HepG2 (cell line): ENCODE data around the gene SMPD1. TPM values are rescaled to one million over a fixed set of nuclear protein-coding genes. Genes with fewer than 3 reads are reported as not detected.

ENCODE experiments used
- ATAC-seq: fragments of 200-7000 bp; cut with Tn5 transposase; 3 replicates; pipeline ENCODE4 v1.9.1; 2020; ENCODE audit warnings: mild to moderate bottlenecking, moderate library complexity
- BruUV-seq: library from RNA; stranded (reverse); fragments of 400-500 nt; replicated peaks from 2 replicates; lab custom pipeline; 2021; lab: Mats Ljungman, UMichigan
- CTCF ChIA-PET: fragments of 300-600 bp; formaldehyde crosslinking; extraction: SDS; loops from one replicate; lab custom pipeline; 2021; ENCODE audit warnings: low total read pairs, inconsistent platforms, low intra/inter-chr PET ratio; lab: Yijun Ruan, JAX
- POLR2A ChIA-PET: fragments of 350-600 bp; sonication (Branson Sonifier 250); formaldehyde crosslinking; loops from one replicate; lab custom pipeline; 2020; ENCODE audit warnings: antibody characterized with exemption, inconsistent platforms; lab: Yijun Ruan, JAX
- DNase-seq: peaks from one replicate; pipeline ENCODE4 v3.0.0-alpha.2; 2015; ENCODE audit warnings: low spot score
- FAIRE-seq: peaks from 3 replicates; lab custom pipeline; 2011; peaks lifted over from hg19 to GRCh38; lab: Jason Lieb, UNC
- H2AFZ ChIP-seq: one replicate; pipeline ENCODE4 v1.6.1; 2011; ENCODE audit warnings: low read length, inconsistent platforms
- H3K27ac ChIP-seq: fragments of 300-600 bp; 3 replicates; pipeline ENCODE4 v1.8.0; 2011; ENCODE audit warnings: mixed run types, mild to moderate bottlenecking, mixed read lengths, low read length, inconsistent platforms; ENCODE audit not compliant: insufficient read depth; ENCODE audit errors: extremely low read length
- H3K27me3 ChIP-seq, 2 experiments: fragments of 200-600 bp in 1 of 2; 2 replicates in 1 of 2; 3 replicates in 1 of 2; pipeline versions ENCODE4 v1.6.0 to v1.8.0; 2011; ENCODE audit warnings: low read length in 2 of 2, mild to moderate bottlenecking in 2 of 2, moderate library complexity in 2 of 2, inconsistent platforms in 1 of 2; ENCODE audit not compliant: insufficient read depth in 2 of 2, control insufficient read depth in 1 of 2
- H3K36me3 ChIP-seq, 2 experiments: fragments of 200-600 bp in 1 of 2; replicated peaks in 1 of 2; 2 replicates in 1 of 2; 3 replicates in 1 of 2; pipeline versions ENCODE4 v1.5.1 to v1.8.0; 2011; ENCODE audit warnings: low read length in 2 of 2, inconsistent platforms in 1 of 2; ENCODE audit not compliant: insufficient read depth in 2 of 2, control insufficient read depth in 1 of 2
- H3K4me1 ChIP-seq: 2 replicates; pipeline ENCODE4 v1.5.1; 2012; ENCODE audit warnings: low read length, inconsistent platforms; ENCODE audit not compliant: insufficient read depth
- H3K4me2 ChIP-seq: 2 replicates; pipeline ENCODE4 v1.6.0; 2011; ENCODE audit warnings: low read depth, low read length, inconsistent platforms
- H3K4me3 ChIP-seq, 3 experiments: fragments of 200-600 bp in 1 of 3; sonication (generic), shearing (Covaris generic) in 1 of 3; replicated peaks in 1 of 3; 2 replicates each; pipeline ENCODE4 v1.5.1; 2011 to 2016; ENCODE audit warnings: low read length in 3 of 3, inconsistent platforms in 2 of 3, low read depth in 2 of 3, mild to moderate bottlenecking in 2 of 3, control low read depth in 1 of 3, mixed read lengths in 1 of 3; ENCODE audit not compliant: insufficient read depth in 1 of 3
- H3K79me2 ChIP-seq: one replicate; pipeline ENCODE4 v1.6.1; 2011; ENCODE audit warnings: low read length, inconsistent platforms; ENCODE audit not compliant: insufficient read depth
- H3K9ac ChIP-seq: 2 replicates; pipeline ENCODE4 v1.6.0; 2011; ENCODE audit warnings: mild to moderate bottlenecking, low read depth, low read length, inconsistent platforms; ENCODE audit not compliant: insufficient read depth
- H3K9me3 ChIP-seq: 2 replicates; pipeline ENCODE4 v1.5.1; 2012; ENCODE audit warnings: mild to moderate bottlenecking, low read length
- H4K20me1 ChIP-seq: 2 replicates; pipeline ENCODE4 v1.6.0; 2011; ENCODE audit warnings: inconsistent platforms, mild to moderate bottlenecking, low read length, moderate library complexity; ENCODE audit not compliant: insufficient read depth
- HNRNPL ChIP-seq: fragments of 200-400 bp; formaldehyde crosslinking; IDR thresholded peaks from 2 replicates; pipeline ENCODE4 v1.6.1; 2017; ENCODE audit warnings: mild to moderate bottlenecking, low read depth, low read length
- MAZ ChIP-seq, 2 experiments: sonication (generic) in 1 of 2; formaldehyde crosslinking in 1 of 2; IDR thresholded peaks; 2 replicates each; pipeline versions ENCODE4 v1.5.0 to v1.6.1; 2012 to 2020; ENCODE audit warnings: low read depth in 2 of 2, mild to moderate bottlenecking in 2 of 2, borderline replicate concordance in 1 of 2, improper control_type of control experiment in 1 of 2, low read length in 1 of 2, missing genetic modification reagents in 1 of 2, moderate library complexity in 1 of 2
- PLRG1 ChIP-seq: fragments of 450-650 bp; conservative IDR thresholded peaks from 2 replicates; pipeline ENCODE4 v1.6.1; 2016
- RBM22 ChIP-seq: fragments of 200-400 bp; formaldehyde crosslinking; optimal IDR thresholded peaks from 2 replicates; pipeline ENCODE3; 2017; ENCODE audit warnings: mild to moderate bottlenecking, low read length, moderate library complexity
- SP140L ChIP-seq: sonication (generic); formaldehyde crosslinking; IDR thresholded peaks from 2 replicates; pipeline ENCODE4 v1.4.0; 2020; ENCODE audit warnings: missing genetic modification reagents, borderline replicate concordance
- XBP1 ChIP-seq: sonication (generic); formaldehyde crosslinking; IDR thresholded peaks from 2 replicates; pipeline ENCODE4 v1.5.0; 2020; ENCODE audit warnings: missing genetic modification reagents
- ZNF503 ChIP-seq: sonication (generic); formaldehyde crosslinking; IDR thresholded peaks from 2 replicates; pipeline ENCODE4 v1.4.0; 2020; ENCODE audit warnings: missing genetic modification reagents
- ZNF543 ChIP-seq: sonication (generic); formaldehyde crosslinking; IDR thresholded peaks from 2 replicates; pipeline ENCODE4 v1.4.0; 2020; ENCODE audit warnings: mild to moderate bottlenecking, missing genetic modification reagents
- ZNF629 ChIP-seq: sonication (generic); formaldehyde crosslinking; conservative IDR thresholded peaks from 2 replicates; pipeline ENCODE4 v1.5.0; 2020; ENCODE audit warnings: missing genetic modification reagents
- in situ Hi-C: cut with HindIII; loops from 2 replicates; pipeline ENCODE4 v1.10.0; 2017; ENCODE audit warnings: low pct_unique_long_range_greater_than_20kb; ENCODE audit not compliant: extremely low pct_ligation_motif_present
- intact Hi-C: fragments of 100-400 bp; cut with micrococcal nuclease; formaldehyde crosslinking; loops from one replicate; pipeline ENCODE4 v1.10.0; 2022; ENCODE audit not compliant: unreplicated experiment
- polyA plus RNA-seq, 8 experiments: library from polyadenylated mRNA; depleted of rRNA in 3 of 8; stranded (reverse) in 7 of 8; unstranded in 1 of 8; fragments of >200 nt; fragmentation: Illumina TruSeq in 4 of 8; extraction: Trizol in 4 of 8; gene quantifications; 2 replicates each; pipeline versions ENCODE4 v1.2.1 to v1.2.3, GENCODE V29; 2011 to 2016; ENCODE audit warnings: low read depth in 4 of 8, missing spikeins in 1 of 8, mixed read lengths in 1 of 8; ENCODE audit not compliant: insufficient read depth in 1 of 8
- total RNA-seq, 5 experiments: library from RNA; depleted of rRNA; stranded (reverse); fragments of >200 nt; fragmentation: Illumina TruSeq; extraction: Trizol; gene quantifications; 2 replicates each; pipeline ENCODE4 v1.2.3, GENCODE V29; 2016; ENCODE audit warnings: low read depth in 1 of 5

The SMPD1 gene
- total and polyA plus RNA-seq, 2 of the 13 experiments (the other 11 are each of a cell fraction or from before 2014, with no cell fraction given), result 6.3 to 8.4 TPM

DNA sequence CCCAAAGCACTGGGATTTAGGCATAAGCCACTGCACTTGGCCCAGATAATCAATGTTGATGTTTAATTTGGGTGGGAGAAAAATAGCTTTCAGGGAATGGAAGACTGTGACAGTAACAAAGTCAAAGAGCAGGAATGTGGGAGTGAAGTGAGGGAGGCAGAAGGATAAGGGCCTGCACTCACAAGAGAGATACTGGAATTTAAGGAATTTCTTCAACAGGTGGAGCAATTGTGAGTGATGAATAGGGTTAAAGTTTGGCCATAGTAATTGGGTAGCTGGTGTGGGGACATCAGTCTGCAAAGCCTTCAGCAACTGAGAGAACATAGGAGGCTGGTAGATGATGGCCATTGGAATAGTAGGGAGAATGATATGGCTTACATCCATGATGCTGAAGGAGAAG lies 37.2 kb downstream of the SMPD1 start:
- no peak for FAIRE-seq
- TF ChIP-seq XBP1 (CRISPR knock-in tag) (no peak), ZNF629 (no peak), RBM22 (no peak), HNRNPL (no peak), ZNF543 (no peak), MAZ (IDR thresholded peaks at IDR 0.05; ENCODE audit: borderline replicate concordance, low read depth, low read length) (no peak), MAZ (CRISPR knock-in tag; IDR thresholded peaks at IDR 0.05; ENCODE audit: low read depth) (no peak), ZNF503 (no peak), PLRG1 (no peak), SP140L (CRISPR knock-in tag) (no peak)
- in situ Hi-C loops (no loop called here), intact Hi-C loops (no loop called here)
- H2AFZ ChIP-seq, result no peak overlapping the region
- ChIA-PET POLR2A (no interaction called here), CTCF (no interaction called here)
- no peak overlapping the region for H3K27ac ChIP-seq
- H3K4me1 ChIP-seq, result no peaks in the 10 kb centered on the region
- ATAC-seq, result no peak
- H3K36me3 ChIP-seq, result no peaks in the 10 kb centered on the region
- no peak overlapping the region for H3K4me3 ChIP-seq
- no peaks in the 10 kb centered on the region for H3K79me2 ChIP-seq
- no peak for DNase-seq
- no peaks in the 10 kb centered on the region for H3K9me3 ChIP-seq
- no TSS peak for BruUV-seq
- no peaks in the 10 kb centered on the region for H3K27me3 ChIP-seq
- H3K4me2 ChIP-seq, result no peak overlapping the region
- no peaks in the 10 kb centered on the region for H4K20me1 ChIP-seq
- no peak overlapping the region for H3K9ac ChIP-seq
